GM06990 (cell line): ENCODE data around the gene PGC.

ENCODE experiments used
- DNase-seq: peaks from one replicate; pipeline ENCODE4 v3.0.0-alpha.2; 2011; ENCODE audit not compliant: insufficient read length; ENCODE audit errors: extremely low read depth
- H3K27me3 ChIP-seq: replicated peaks from 2 replicates; pipeline ENCODE4 v1.6.0; 2011; ENCODE audit warnings: low read length; ENCODE audit not compliant: control insufficient read depth, insufficient read depth
- H3K36me3 ChIP-seq: 2 replicates; pipeline ENCODE4 v1.5.1; 2011; ENCODE audit warnings: low read length; ENCODE audit not compliant: control insufficient read depth, insufficient read depth
- H3K4me3 ChIP-seq: replicated peaks from 2 replicates; pipeline ENCODE4 v1.5.1; 2011; ENCODE audit warnings: low read depth, mild to moderate bottlenecking, control low read depth, low read length
- CTCF ChIP-seq: IDR thresholded peaks from 2 replicates; pipeline ENCODE4 v1.5.1; 2011; ENCODE audit warnings: low read length, control low read depth, mild to moderate bottlenecking, inconsistent platforms; ENCODE audit not compliant: insufficient read depth, poor library complexity, severe bottlenecking

The PGC gene

GRCh38 chr6:41704028-41704427, 43.2 kb downstream of the PGC start:
- H3K4me3 ChIP-seq: peak overlapping the region; percentile 77

GRCh38 chr6:41702771-41703494, 44.3 kb downstream of the PGC start:
- TF ChIP-seq CTCF: no peak
- Histone ChIP-seq H3K27me3 (no peaks in the 10 kb centered on the region), H3K4me3 (no peak overlapping the region; the same call in 1 of the 2 replicates), H3K36me3 (peaks cover 23% of the 10 kb centered on the region)
- DNase-seq: no peak

More at GRCh38 chr6:41704028-41704427, 43.2 kb downstream of the PGC start:
- no peak for TF ChIP-seq CTCF
- Histone ChIP-seq H3K27me3 (no peaks in the 10 kb centered on the region), H3K36me3 (peaks cover 21% of the 10 kb centered on the region)
- DNase-seq: no peak

GRCh38 chr6:41702089-41702745, 45.0 kb downstream of the PGC start:
- TF ChIP-seq CTCF: no peak
- Histone ChIP-seq H3K27me3 (no peaks in the 10 kb centered on the region), H3K36me3 (peaks cover 23% of the 10 kb centered on the region), H3K4me3 (no peak overlapping the region)
- DNase-seq: no peak

GRCh38 chr6:41700463-41701347, 46.5 kb downstream of the PGC start:
- Histone ChIP-seq H3K36me3 (peaks cover 29% of the 10 kb centered on the region), H3K27me3 (no peaks in the 10 kb centered on the region), H3K4me3 (no peak overlapping the region)
- no peak for DNase-seq
- no peak for TF ChIP-seq CTCF

DNA sequence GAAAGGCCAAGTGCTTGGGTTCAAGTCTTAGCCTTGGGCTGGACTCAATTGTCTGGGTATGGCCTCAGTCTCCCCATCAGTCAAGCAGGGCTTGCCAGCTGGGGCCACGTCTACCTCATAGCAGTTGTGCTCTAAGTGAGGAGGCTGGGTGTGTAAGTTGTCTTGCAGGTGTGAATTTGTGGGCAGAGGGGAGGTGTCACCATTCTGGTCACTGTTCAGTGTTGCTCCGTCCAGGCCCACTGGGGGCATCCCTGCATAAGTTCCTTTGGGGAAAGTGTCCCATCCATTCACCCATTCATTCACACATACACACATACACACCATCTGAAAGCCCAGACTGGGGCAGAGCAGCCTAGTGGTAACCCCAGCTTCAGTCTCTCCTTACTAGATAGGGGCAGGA, 48.1 kb downstream of the PGC start:
- Histone ChIP-seq H3K4me3 (no peak overlapping the region), H3K27me3 (no peaks in the 10 kb centered on the region)
- TF ChIP-seq CTCF: peak; percentile 3

More for the DNA sequence above, 48.1 kb downstream of the PGC start:
- DNase-seq: no peak
- H3K36me3 ChIP-seq: peaks cover 32% of the 10 kb centered on the region
